Choroid plexus epithelial cell (primary cell): ENCODE measurements around the gene SLC12A9.
A peak's percentile ranks its signal among the peaks of the same experiment; 100 is the strongest.

Experiments
- DNase-seq: peaks from one replicate; pipeline ENCODE4 v3.0.0-alpha.2; 2010; ENCODE audit warnings: low read depth
- H3K4me3 ChIP-seq: 2 replicates; pipeline ENCODE4 v1.5.1; 2011; ENCODE audit warnings: low read depth, mild to moderate bottlenecking, control low read depth, low read length, moderate library complexity
- CTCF ChIP-seq: conservative IDR thresholded peaks from 2 replicates; pipeline ENCODE4 v1.5.1; 2011; ENCODE audit warnings: low read depth, mild to moderate bottlenecking, control low read depth, inconsistent platforms, low read length, moderate library complexity

Gene SLC12A9

GRCh38 chr7:100885440-100886141, 33.1 kb downstream of the SLC12A9 start:
- no peak for DNase-seq
- H3K4me3 ChIP-seq, result no peak overlapping the region
- no peak for TF ChIP-seq CTCF

- no peak overlapping the region for H3K4me3 ChIP-seq
- TF ChIP-seq CTCF, result no peak
- no peak for DNase-seq
These were observed 33.8 kb downstream of the SLC12A9 start for GRCh38 chr7:100886142-100886935.

GRCh38 chr7:100886936-100887515, 34.5 kb downstream of the SLC12A9 start:
- no peak for TF ChIP-seq CTCF
- H3K4me3 ChIP-seq, result no peak overlapping the region
- no peak for DNase-seq

- DNase-seq, result peak; percentile 38
- no peak overlapping the region for H3K4me3 ChIP-seq
These were observed 35.2 kb downstream of the SLC12A9 start for GRCh38 chr7:100887516-100888290.

GRCh38 chr7:100888291-100888987, 35.9 kb downstream of the SLC12A9 start:
- H3K4me3 ChIP-seq, result peak overlapping the region; percentile 81
- no peak for TF ChIP-seq CTCF
- no peak for DNase-seq

More at GRCh38 chr7:100887516-100888290, 35.2 kb downstream of the SLC12A9 start:
- no peak for TF ChIP-seq CTCF
